SK-N-SH treated with all-trans-retinoic acid at 6 μM for 48 hours (cell line): Measurements from ENCODE around the gene LRP10.

Experiments
- ATAC-seq: fragments of 200-7000 bp; cut with Tn5 transposase; 3 replicates; pipeline ENCODE4 v1.9.1; 2020; ENCODE audit warnings: mild to moderate bottlenecking, moderate library complexity
- ARNTL ChIP-seq: fragments of 450-650 bp; formaldehyde crosslinking; IDR thresholded peaks from 2 replicates; pipeline ENCODE4 v1.5.0; 2020; ENCODE audit warnings: low read depth, mild to moderate bottlenecking, moderate library complexity, borderline replicate concordance
- BACH2 ChIP-seq: fragments of 250-450 bp; sonication (Bioruptor Pico); IDR thresholded peaks from 2 replicates; pipeline ENCODE4 v1.9.0; 2021; ENCODE audit warnings: mild to moderate bottlenecking, borderline replicate concordance
- CREB5 ChIP-seq: fragments of 250-450 bp; sonication (Bioruptor Pico); IDR thresholded peaks from 2 replicates; pipeline ENCODE4 v1.5.1; 2020; ENCODE audit warnings: low read depth, mild to moderate bottlenecking, moderate library complexity
- CSDC2 ChIP-seq: fragments of 250-450 bp; sonication (Bioruptor Pico); IDR thresholded peaks from 2 replicates; pipeline ENCODE4 v1.5.0; 2020; ENCODE audit warnings: mild to moderate bottlenecking, moderate library complexity
- CSRNP3 ChIP-seq: fragments of 250-450 bp; sonication (Bioruptor Pico); IDR thresholded peaks from 2 replicates; pipeline ENCODE4 v1.5.1; 2021; ENCODE audit warnings: mild to moderate bottlenecking, moderate library complexity
- ESRRG ChIP-seq: fragments of 250-450 bp; sonication (Bioruptor Pico); IDR thresholded peaks from 2 replicates; pipeline ENCODE4 v1.6.1; 2021; ENCODE audit warnings: mild to moderate bottlenecking
- ISL1 ChIP-seq: fragments of 250-450 bp; sonication (Bioruptor Pico); IDR thresholded peaks from 2 replicates; pipeline ENCODE4 v2.1.2; 2022; ENCODE audit warnings: mild to moderate bottlenecking, moderate library complexity
- OSR1 ChIP-seq: fragments of 250-450 bp; sonication (Bioruptor Pico); IDR thresholded peaks from 2 replicates; pipeline ENCODE4 v1.8.0; 2022; ENCODE audit warnings: moderate library complexity, mild to moderate bottlenecking, inconsistent platforms
- PPARA ChIP-seq: fragments of 250-450 bp; sonication (Bioruptor Pico); IDR thresholded peaks from 2 replicates; pipeline ENCODE4 v1.5.0; 2020; ENCODE audit warnings: mild to moderate bottlenecking, borderline replicate concordance
- RARB ChIP-seq: fragments of 250-450 bp; sonication (Bioruptor Pico); IDR thresholded peaks from 2 replicates; pipeline ENCODE4 v1.8.0; 2021; ENCODE audit warnings: mild to moderate bottlenecking, moderate library complexity
- SNAI2 ChIP-seq: fragments of 250-450 bp; sonication (Bioruptor Pico); IDR thresholded peaks from 2 replicates; pipeline ENCODE4 v1.5.0; 2020; ENCODE audit warnings: mild to moderate bottlenecking, moderate library complexity
- TCF4 ChIP-seq: fragments of 250-450 bp; sonication (Bioruptor Pico); IDR thresholded peaks from 2 replicates; pipeline ENCODE4 v1.8.0; 2021; ENCODE audit warnings: mild to moderate bottlenecking, moderate library complexity, borderline replicate concordance
- TOX ChIP-seq: fragments of 250-450 bp; sonication (Bioruptor Pico); IDR thresholded peaks from 2 replicates; pipeline ENCODE4 v1.8.0; 2021; ENCODE audit warnings: mild to moderate bottlenecking, moderate library complexity, borderline replicate concordance
- ZFP3 ChIP-seq: fragments of 250-450 bp; sonication (Bioruptor Pico); IDR thresholded peaks from 2 replicates; pipeline ENCODE4 v1.5.0; 2020; ENCODE audit warnings: mild to moderate bottlenecking, moderate library complexity
- ZFP30 ChIP-seq: fragments of 450-650 bp; formaldehyde crosslinking; IDR thresholded peaks from 2 replicates; pipeline ENCODE4 v1.5.0; 2022; ENCODE audit warnings: mild to moderate bottlenecking, moderate library complexity
- ZNF565 ChIP-seq: fragments of 450-650 bp; formaldehyde crosslinking; conservative IDR thresholded peaks from 2 replicates; pipeline ENCODE4 v1.5.0; 2020; ENCODE audit warnings: low read depth, mild to moderate bottlenecking, moderate library complexity
- ZNF70 ChIP-seq: fragments of 450-650 bp; formaldehyde crosslinking; IDR thresholded peaks from 2 replicates; pipeline ENCODE4 v1.5.0; 2020; ENCODE audit warnings: mild to moderate bottlenecking, moderate library complexity
- ZNF8 ChIP-seq: fragments of 450-650 bp; formaldehyde crosslinking; IDR thresholded peaks from 2 replicates; pipeline ENCODE4 v1.5.0; 2020; ENCODE audit warnings: mild to moderate bottlenecking, moderate library complexity
- TF ChIP-seq, protein P1 (sequence below): fragments of 250-450 bp; sonication (Bioruptor Pico); IDR thresholded peaks from 2 replicates; pipeline ENCODE4 v1.8.0; 2021; ENCODE audit warnings: low read depth, mild to moderate bottlenecking, moderate library complexity, borderline replicate concordance
- TF ChIP-seq, protein P2 (sequence below): fragments of 250-450 bp; sonication (Bioruptor Pico); IDR thresholded peaks from 2 replicates; pipeline ENCODE4 v1.8.0; 2020; ENCODE audit warnings: mild to moderate bottlenecking, moderate library complexity, borderline replicate concordance

The LRP10 gene

DNA sequence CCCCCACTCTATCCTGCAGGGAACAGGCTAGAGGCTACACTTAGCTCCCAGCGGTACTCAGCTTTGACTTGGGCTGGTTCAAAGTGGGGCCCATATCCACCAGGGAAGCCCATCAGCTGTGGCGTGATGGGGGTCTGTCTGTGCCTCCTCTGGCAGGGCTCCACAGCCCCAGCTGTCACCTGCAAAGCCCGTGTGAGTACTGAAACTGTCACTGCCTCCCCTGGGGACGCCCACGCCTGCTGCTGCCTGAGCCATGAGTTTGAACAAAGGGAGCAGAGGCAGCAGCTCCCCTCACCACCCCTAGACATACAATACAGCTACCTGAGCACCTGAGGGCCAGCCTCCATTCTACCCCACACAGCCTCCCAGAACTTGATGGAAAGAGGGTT lies 16.4 kb downstream of the LRP10 start:
- TF ChIP-seq ESRRG (no peak), TOX (no peak), TCF4 (CRISPR knock-in tag) (no peak), PPARA (CRISPR knock-in tag) (no peak)
- TF ChIP-seq, protein P1, sequence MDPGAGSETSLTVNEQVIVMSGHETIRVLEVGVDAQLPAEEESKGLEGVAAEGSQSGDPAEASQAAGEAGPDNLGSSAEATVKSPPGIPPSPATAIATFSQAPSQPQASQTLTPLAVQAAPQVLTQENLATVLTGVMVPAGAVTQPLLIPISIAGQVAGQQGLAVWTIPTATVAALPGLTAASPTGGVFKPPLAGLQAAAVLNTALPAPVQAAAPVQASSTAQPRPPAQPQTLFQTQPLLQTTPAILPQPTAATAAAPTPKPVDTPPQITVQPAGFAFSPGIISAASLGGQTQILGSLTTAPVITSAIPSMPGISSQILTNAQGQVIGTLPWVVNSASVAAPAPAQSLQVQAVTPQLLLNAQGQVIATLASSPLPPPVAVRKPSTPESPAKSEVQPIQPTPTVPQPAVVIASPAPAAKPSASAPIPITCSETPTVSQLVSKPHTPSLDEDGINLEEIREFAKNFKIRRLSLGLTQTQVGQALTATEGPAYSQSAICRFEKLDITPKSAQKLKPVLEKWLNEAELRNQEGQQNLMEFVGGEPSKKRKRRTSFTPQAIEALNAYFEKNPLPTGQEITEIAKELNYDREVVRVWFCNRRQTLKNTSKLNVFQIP (CRISPR knock-in tag): no peak
- ATAC-seq: no peak

DNA sequence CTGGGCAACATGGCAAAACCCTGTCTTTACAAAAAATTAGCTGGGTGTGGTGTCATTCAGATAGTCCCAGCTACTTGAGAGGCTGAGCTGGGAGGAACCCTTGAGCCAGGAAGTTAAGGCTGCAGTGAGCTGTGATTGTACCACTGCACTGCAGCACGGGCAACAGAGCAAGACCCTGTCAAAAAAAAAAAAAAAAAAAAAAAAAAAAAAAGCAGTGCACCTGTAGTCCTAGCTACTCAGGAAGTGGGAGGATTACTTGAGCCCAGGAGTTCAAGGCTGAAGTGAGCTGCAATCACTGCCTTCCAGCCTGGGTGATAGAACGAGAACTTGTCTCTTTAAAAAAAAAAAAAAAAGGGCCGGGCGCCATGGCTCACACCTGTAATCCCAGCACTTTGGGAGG lies 17.1 kb downstream of the LRP10 start:
- no peak for ATAC-seq
- TF ChIP-seq TCF4 (CRISPR knock-in tag) (no peak), ARNTL (no peak), SNAI2 (CRISPR knock-in tag) (no peak), RARB (no peak), BACH2 (CRISPR knock-in tag) (no peak), ESRRG (no peak), ZNF565 (CRISPR knock-in tag) (no peak), ISL1 (CRISPR knock-in tag) (no peak), ZFP30 (no peak), OSR1 (no peak)
- TF ChIP-seq, protein P2, sequence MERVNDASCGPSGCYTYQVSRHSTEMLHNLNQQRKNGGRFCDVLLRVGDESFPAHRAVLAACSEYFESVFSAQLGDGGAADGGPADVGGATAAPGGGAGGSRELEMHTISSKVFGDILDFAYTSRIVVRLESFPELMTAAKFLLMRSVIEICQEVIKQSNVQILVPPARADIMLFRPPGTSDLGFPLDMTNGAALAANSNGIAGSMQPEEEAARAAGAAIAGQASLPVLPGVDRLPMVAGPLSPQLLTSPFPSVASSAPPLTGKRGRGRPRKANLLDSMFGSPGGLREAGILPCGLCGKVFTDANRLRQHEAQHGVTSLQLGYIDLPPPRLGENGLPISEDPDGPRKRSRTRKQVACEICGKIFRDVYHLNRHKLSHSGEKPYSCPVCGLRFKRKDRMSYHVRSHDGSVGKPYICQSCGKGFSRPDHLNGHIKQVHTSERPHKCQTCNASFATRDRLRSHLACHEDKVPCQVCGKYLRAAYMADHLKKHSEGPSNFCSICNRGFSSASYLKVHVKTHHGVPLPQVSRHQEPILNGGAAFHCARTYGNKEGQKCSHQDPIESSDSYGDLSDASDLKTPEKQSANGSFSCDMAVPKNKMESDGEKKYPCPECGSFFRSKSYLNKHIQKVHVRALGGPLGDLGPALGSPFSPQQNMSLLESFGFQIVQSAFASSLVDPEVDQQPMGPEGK (CRISPR knock-in tag): no peak
- TF ChIP-seq, protein P1 (CRISPR knock-in tag): no peak

DNA sequence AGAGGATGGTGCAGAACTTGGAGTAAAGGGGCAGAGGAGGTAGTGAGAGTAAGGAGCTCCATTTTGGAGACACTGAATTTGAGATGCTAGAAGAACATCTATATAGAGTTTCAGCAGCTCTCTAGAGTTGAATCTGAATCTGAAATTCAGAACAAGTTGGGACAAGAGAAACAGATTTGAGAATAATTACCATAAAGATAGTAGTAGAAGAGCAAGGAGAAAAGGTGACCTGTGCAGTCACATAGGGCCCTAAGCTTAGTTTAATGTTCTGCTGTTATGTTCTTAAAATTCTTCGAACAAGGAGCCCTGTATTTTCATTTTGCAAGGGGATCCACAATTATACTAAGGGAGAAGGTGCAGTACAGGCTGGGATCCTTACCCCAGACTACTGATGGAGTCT lies 18.9 kb downstream of the LRP10 start:
- TF ChIP-seq ESRRG (no peak), BACH2 (CRISPR knock-in tag) (no peak), PPARA (CRISPR knock-in tag) (no peak), RARB (no peak), CREB5 (CRISPR knock-in tag) (no peak), ZNF565 (CRISPR knock-in tag) (no peak), TOX (no peak), ZNF8 (CRISPR knock-in tag) (no peak), ZNF70 (CRISPR knock-in tag) (no peak), CSDC2 (CRISPR knock-in tag) (no peak)
- TF ChIP-seq, protein P2 (CRISPR knock-in tag): no peak
- TF ChIP-seq, protein P1 (CRISPR knock-in tag): no peak
- ATAC-seq: no peak

GRCh38 chr14:22892488-22892887 lies 20.9 kb downstream of the LRP10 start:
- no peak for ATAC-seq
- no peak for TF ChIP-seq CSRNP3 (CRISPR knock-in tag)
- TF ChIP-seq ISL1 (CRISPR knock-in tag): no peak
- no peak for TF ChIP-seq CREB5 (CRISPR knock-in tag)
- TF ChIP-seq TOX: no peak
- no peak for TF ChIP-seq RARB
- no peak for TF ChIP-seq CSDC2 (CRISPR knock-in tag)
- TF ChIP-seq ZNF70 (CRISPR knock-in tag): no peak
- TF ChIP-seq ZNF8 (CRISPR knock-in tag): no peak
- no peak for TF ChIP-seq ZFP3 (CRISPR knock-in tag)
- no peak for TF ChIP-seq ESRRG
